Activated CD4-positive, CD25-positive, alpha-beta regulatory T cell treated with anti-CD3 and anti-CD28 coated beads, Interleukin-2, amount 50 U/mL, for 16 hours (primary cell): ENCODE data around the gene RNU6-9.
A peak's percentile ranks its signal among the peaks of the same experiment; 100 is the strongest.

Experiments used
- DNase-seq: peaks from one replicate; pipeline ENCODE4 v3.0.0-alpha.2; 2020; ENCODE audit warnings: low read depth, low spot score

RNU6-9 gene

GRCh38 chr19:932648-933552 is 39.6 kb downstream of the RNU6-9 start:
- no peak for DNase-seq

DNA sequence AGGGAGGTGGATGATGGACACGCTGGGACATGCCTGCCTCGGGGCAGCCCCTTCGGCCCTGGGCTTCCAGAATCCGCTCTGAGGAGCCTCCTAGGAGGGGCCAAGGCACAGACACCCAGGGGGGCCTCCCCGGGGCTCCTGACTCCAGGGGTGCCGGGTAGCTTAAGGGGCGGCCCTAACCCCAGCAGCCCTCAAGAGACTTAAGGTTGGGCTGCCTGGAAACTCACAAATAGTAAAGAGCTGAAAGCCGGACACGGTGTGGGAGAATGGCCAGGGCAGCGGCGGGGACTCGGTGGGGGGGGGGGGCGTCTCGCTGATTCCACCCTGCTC is 40.2 kb downstream of the RNU6-9 start:
- no peak for DNase-seq

DNA sequence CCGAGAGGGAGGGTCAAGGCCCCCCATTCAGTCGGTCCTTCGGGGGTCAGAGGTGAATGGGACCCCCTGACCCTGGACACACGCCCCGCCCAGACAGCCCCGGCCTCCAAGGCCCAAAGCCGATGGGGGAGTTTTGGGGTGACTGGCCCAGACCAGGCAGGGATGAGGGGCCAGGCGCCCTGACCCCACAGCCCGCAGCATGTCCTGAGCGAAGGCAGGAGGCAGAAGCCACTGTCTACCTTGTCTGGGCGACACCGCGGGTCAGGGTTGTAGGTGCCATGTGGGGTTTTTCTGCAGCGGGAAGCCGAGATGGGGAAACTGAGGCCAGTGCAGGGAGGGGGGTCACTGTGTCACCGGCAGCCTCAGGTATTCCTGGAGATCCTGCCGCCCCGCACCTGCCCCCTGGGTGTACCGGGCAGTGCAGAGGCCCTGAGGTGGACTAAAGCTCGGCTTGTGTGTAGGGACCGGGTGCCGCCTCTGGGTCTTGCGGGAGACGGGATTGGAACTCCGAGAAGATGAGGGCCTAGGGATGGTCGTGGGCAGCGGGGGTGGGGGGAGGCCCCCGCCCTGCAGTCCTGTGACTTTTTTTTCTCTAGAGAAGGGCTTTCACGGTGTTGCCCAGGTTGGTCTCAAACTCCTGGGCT is 41.0 kb downstream of the RNU6-9 start:
- DNase-seq, result no peak

DNA sequence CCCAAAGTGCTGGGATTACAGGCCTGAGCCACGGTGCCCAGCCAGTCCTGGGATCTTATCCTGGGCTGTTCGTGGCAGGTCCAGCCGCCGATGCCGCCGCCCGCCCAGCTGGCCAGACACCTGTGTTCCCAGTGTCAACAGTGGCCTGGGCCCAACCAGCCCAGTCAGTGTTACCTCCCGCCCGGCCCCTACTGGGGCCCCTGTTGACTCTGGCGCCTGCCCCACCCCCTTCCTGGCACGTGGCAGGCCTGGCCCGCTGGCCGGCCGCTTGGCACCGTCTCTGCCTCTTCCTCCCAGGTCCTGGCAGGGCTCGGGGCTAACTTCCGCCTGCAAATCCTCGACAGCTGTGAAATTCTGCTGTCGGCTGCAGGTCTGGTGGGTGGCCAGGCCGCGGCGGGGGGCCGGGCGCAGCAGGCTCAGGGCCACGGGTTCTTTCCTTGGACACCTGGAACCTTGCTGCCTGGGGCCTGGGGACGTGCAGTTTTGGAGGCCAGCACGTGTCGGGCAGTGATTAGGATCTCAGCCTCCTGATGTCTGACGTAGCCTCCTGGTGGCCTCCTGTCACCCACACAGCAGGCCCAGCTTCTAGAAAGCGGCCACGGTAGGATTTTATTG is 41.7 kb downstream of the RNU6-9 start:
- no peak for DNase-seq

DNA sequence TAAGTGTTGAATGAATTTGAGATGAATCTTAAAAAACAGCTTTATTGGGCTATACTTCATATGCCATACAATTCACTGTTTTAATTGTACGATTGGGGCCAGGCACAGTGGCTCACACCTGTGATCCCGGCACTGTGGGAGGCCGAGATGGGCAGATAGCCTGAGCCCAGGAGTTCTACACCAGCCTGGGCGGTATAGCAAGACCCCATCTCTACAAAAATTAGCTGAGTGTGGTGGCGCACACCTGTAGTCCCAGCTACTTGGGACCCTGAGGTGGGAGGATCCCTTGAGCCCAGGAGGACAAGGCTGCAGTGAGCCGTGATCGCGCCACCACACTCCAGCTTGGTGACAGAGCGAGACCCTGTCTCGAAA is 42.9 kb downstream of the RNU6-9 start:
- DNase-seq, result no peak

GRCh38 chr19:937259-937694 is 44.0 kb downstream of the RNU6-9 start:
- no peak for DNase-seq

GRCh38 chr19:938233-938923 is 45.1 kb downstream of the RNU6-9 start:
- no peak for DNase-seq

DNA sequence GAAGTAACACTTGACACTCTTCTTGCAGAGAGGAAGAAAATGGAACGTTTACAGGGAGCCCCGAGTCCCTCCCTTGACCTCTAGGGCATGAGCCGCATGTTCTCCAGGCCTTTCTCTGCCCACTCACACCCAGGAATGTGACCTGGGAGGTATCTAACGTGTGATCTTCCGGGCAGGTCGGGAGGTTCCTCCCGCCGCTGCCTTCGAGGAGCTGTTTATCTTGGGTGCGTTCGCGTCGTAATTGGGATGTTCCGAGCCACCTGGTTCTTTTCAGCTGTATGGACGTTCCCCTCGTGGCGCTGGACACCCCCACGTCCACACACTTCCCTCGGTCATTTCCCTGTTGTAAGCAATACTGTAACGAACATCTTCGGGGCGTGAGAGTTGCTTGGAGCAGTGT is 46.2 kb downstream of the RNU6-9 start:
- no peak for DNase-seq

GRCh38 chr19:939922-940321 is 46.6 kb downstream of the RNU6-9 start:
- DNase-seq, result no peak

- peak; percentile 42 for DNase-seq
These were observed 47.5 kb downstream of the RNU6-9 start for GRCh38 chr19:940591-941291.

GRCh38 chr19:941292-942132 is 48.2 kb downstream of the RNU6-9 start:
- no peak for DNase-seq

DNA sequence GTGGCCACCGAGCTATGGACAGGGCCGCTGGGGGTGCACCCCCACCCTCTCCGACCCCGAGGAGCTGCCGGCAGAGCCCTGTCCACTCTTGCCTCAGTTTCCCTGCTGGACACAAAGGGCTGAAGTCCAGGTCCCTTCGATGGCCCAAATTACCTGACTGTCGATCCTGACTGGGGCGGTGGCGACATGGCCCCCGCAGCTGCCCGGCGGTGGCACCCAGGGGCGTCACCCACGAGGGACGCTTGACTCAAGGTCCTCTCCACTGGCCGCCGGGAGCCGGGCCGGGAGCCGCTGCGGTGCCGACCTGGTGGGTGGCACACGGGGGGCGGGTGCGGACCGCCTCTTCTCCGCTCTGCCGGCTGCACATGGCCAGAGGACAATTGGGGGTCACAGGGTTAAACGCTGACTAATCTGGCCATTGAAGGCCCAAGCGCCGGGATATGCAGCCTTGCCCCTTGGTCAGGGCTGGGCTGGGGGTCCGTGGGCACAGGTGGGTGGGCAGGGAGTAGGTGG is 48.9 kb downstream of the RNU6-9 start:
- no peak for DNase-seq
